ENCODE results near the gene FOXK2. TPM values are rescaled to one million over a fixed set of nuclear protein-coding genes. Genes with fewer than 3 reads are reported as not detected.
"Not testable (repeated sequence)": the region's sequence is repeated elsewhere in the genome, so short reads cannot be mapped to it uniquely, and the experiment has no call there.

The FOXK2 gene
- total RNA-seq, 1 donor from 2014 or later: 64.3 TPM

DNA sequence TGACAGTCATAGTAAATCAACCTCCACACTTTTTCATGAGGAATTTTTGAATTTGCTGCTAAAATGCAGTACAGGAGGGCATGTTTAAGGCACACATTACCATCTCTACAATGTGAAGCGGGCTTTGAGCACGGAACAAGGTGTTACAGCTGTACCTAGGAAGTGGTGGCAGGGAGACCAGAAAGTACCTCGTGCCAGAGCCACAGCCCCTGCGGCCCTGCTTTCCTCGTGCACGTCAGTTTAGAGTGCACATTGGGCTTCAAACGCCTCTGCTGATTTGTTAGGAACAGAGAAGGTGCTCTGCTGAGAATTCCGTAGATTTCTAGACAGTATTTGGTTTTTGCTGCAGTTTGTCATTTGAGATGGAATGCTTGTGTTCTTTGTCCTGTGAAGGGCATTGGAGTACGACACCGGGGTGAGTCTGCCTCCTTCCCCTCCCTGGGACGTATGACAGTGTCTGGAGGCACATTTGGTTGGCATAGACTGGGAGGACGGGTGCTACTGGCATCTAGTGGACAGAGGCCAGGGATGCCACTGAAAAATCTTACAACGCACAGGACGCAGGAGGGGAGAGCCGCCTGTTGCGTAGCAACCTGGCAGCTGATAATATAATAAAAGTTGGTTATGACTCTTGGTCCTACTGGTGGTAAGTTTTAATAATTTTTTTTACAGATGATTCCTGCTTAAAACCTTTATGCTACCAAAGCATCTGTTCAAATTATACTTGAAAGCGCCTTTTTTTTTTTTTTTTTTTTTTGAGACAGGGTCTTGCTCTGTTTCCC, 9.1 kb downstream of the FOXK2 start:
- peak overlapping the region; percentile 59 for H3K27ac Mint-ChIP-seq (ENCODE audit: unreplicated experiment)
- H3K4me1 Mint-ChIP-seq (ENCODE audit: unreplicated experiment): peaks cover 31% of the 10 kb centered on the region
- DNase-seq (ENCODE audit: low spot score): no peak

DNA sequence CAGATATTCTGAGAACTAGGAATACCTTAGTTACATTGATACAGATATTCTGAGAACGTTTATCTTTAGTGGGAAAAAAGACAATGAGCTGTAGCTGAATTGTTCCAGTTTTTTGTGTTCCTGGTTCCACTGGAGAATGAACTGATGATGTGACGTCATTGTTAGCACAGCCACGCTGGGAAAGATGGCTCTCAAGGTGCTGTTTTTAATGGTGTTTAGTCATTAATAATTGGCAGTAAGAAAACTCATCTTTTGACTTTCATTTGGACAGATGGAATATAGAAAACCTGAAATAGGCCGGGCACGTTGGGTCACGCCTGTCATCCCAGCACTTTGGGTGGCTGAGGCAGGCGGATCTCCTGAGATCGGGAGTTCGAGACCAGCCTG, 10.4 kb downstream of the FOXK2 start:
- DNase-seq (ENCODE audit: low spot score): no peak
- Mint-ChIP-seq H3K36me3 (ENCODE audit: low read depth, unreplicated experiment) (no peaks in the 10 kb centered on the region), H3K4me3 (ENCODE audit: unreplicated experiment) (no peak overlapping the region), H3K4me1 (ENCODE audit: unreplicated experiment) (peaks cover 31% of the 10 kb centered on the region), H3K9me3 (ENCODE audit: unreplicated experiment) (no peaks in the 10 kb centered on the region), H3K27ac (ENCODE audit: unreplicated experiment) (peak overlapping the region; percentile 61), H3K27me3 (ENCODE audit: unreplicated experiment) (no peaks in the 10 kb centered on the region)
- TF ChIP-seq, protein P1, sequence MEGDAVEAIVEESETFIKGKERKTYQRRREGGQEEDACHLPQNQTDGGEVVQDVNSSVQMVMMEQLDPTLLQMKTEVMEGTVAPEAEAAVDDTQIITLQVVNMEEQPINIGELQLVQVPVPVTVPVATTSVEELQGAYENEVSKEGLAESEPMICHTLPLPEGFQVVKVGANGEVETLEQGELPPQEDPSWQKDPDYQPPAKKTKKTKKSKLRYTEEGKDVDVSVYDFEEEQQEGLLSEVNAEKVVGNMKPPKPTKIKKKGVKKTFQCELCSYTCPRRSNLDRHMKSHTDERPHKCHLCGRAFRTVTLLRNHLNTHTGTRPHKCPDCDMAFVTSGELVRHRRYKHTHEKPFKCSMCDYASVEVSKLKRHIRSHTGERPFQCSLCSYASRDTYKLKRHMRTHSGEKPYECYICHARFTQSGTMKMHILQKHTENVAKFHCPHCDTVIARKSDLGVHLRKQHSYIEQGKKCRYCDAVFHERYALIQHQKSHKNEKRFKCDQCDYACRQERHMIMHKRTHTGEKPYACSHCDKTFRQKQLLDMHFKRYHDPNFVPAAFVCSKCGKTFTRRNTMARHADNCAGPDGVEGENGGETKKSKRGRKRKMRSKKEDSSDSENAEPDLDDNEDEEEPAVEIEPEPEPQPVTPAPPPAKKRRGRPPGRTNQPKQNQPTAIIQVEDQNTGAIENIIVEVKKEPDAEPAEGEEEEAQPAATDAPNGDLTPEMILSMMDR (IDR thresholded peaks at IDR 0.05; ENCODE audit: unreplicated experiment): no peak

More for the DNA sequence above, 9.1 kb downstream of the FOXK2 start:
- Mint-ChIP-seq H3K27me3 (ENCODE audit: unreplicated experiment) (no peaks in the 10 kb centered on the region), H3K4me3 (ENCODE audit: unreplicated experiment) (no peak overlapping the region), H3K36me3 (ENCODE audit: low read depth, unreplicated experiment) (no peaks in the 10 kb centered on the region), H3K9me3 (ENCODE audit: unreplicated experiment) (no peaks in the 10 kb centered on the region)
- TF ChIP-seq, protein P1 (IDR thresholded peaks at IDR 0.05; ENCODE audit: unreplicated experiment): no peak

GRCh38 chr17:82531431-82531881, 11.9 kb downstream of the FOXK2 start:
- H3K9me3 Mint-ChIP-seq (ENCODE audit: unreplicated experiment): no peaks in the 10 kb centered on the region
- TF ChIP-seq, protein P1 (IDR thresholded peaks at IDR 0.05; ENCODE audit: unreplicated experiment): no peak
- no peaks in the 10 kb centered on the region for H3K27me3 Mint-ChIP-seq (ENCODE audit: unreplicated experiment)
- no peak for DNase-seq (ENCODE audit: low spot score)
- H3K4me3 Mint-ChIP-seq (ENCODE audit: unreplicated experiment): no peak overlapping the region
- no peaks in the 10 kb centered on the region for H3K36me3 Mint-ChIP-seq (ENCODE audit: low read depth, unreplicated experiment)
- no peak overlapping the region for H3K27ac Mint-ChIP-seq (ENCODE audit: unreplicated experiment)
- peaks cover 37% of the 10 kb centered on the region for H3K4me1 Mint-ChIP-seq (ENCODE audit: unreplicated experiment)

GRCh38 chr17:82534401-82534812, 14.9 kb downstream of the FOXK2 start:
- H3K27ac Mint-ChIP-seq (ENCODE audit: unreplicated experiment): peak overlapping the region; percentile 43
- TF ChIP-seq, protein P1 (IDR thresholded peaks at IDR 0.05; ENCODE audit: unreplicated experiment): no peak
- no peak overlapping the region for H3K4me3 Mint-ChIP-seq (ENCODE audit: unreplicated experiment)
- DNase-seq (ENCODE audit: low spot score): no peak
- H3K9me3 Mint-ChIP-seq (ENCODE audit: unreplicated experiment): no peaks in the 10 kb centered on the region
- peaks cover 37% of the 10 kb centered on the region for H3K4me1 Mint-ChIP-seq (ENCODE audit: unreplicated experiment)
- H3K27me3 Mint-ChIP-seq (ENCODE audit: unreplicated experiment): no peaks in the 10 kb centered on the region
- H3K36me3 Mint-ChIP-seq (ENCODE audit: low read depth, unreplicated experiment): no peaks in the 10 kb centered on the region

DNA sequence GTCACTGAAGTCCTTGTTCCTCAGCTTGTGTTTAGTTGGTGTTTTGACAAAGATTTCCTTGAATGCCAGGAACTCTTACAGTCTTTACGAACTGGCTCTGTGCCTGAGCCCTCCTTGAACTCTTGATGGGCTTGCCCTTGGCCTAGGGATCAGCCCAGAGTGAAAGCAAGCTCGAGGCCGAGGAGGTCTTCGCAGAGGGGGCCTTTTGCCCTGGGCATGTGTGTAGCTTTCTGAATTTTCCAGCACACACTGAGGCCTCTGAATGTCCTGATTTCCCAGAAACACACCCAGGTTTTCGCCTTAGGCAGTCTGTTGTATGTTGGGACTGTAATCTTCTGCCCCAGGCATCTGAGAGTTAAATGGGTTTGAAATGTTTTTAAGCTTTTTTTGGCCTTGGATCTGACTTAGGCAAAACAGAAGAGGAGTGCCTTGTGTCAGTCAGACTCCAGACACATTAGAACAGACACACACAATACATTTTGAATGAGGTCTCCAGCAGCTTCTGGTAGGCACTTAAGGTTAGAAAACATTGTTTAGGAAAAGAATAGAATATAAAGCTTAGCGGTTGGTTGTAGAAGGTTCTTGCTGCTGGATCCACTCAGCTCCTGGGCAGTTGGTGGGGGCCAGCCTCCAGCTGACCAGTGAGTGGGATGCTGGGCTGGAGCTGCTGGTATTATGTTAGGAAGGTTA, 17.1 kb downstream of the FOXK2 start:
- H3K36me3 Mint-ChIP-seq (ENCODE audit: low read depth, unreplicated experiment): no peaks in the 10 kb centered on the region
- peak; percentile 13 for DNase-seq (ENCODE audit: low spot score)
- H3K9me3 Mint-ChIP-seq (ENCODE audit: unreplicated experiment): no peaks in the 10 kb centered on the region
- H3K4me1 Mint-ChIP-seq (ENCODE audit: unreplicated experiment): peaks cover 27% of the 10 kb centered on the region
- H3K4me3 Mint-ChIP-seq (ENCODE audit: unreplicated experiment): no peak overlapping the region
- H3K27me3 Mint-ChIP-seq (ENCODE audit: unreplicated experiment): peaks cover 2% of the 10 kb centered on the region
- TF ChIP-seq, protein P1 (IDR thresholded peaks at IDR 0.05; ENCODE audit: unreplicated experiment): no peak
- peak overlapping the region; percentile 92 for H3K27ac Mint-ChIP-seq (ENCODE audit: unreplicated experiment)

GRCh38 chr17:82537228-82537627, 17.7 kb downstream of the FOXK2 start:
- Mint-ChIP-seq H3K27ac (ENCODE audit: unreplicated experiment) (peak overlapping the region; percentile 72), H3K4me1 (ENCODE audit: unreplicated experiment) (peaks cover 27% of the 10 kb centered on the region)
- H3K36me3 Mint-ChIP-seq (ENCODE audit: low read depth, unreplicated experiment); H3K9me3 Mint-ChIP-seq (ENCODE audit: unreplicated experiment); H3K4me3 Mint-ChIP-seq (ENCODE audit: unreplicated experiment); DNase-seq (ENCODE audit: low spot score); H3K27me3 Mint-ChIP-seq (ENCODE audit: unreplicated experiment): not testable (repeated sequence)

DNA sequence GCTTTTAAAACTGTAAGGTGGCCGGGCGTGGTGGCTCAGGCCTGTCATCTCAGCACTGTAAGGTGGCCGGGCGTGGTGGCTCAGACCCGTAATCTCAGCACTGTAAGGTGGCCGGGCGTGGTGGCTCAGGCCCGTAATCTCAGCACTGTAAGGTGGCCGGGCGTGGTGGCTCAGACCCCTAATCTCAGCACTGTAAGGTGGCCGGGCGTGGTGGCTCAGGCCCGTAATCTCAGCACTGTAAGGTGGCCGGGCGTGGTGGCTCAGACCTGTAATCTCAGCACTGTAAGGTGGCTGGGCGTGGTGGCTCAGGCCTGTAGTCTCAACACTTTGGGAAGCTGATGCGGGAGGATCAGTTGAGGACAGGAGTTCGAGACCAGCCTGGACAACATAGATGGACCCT, 19.5 kb downstream of the FOXK2 start:
- not testable (repeated sequence) for H3K4me3 Mint-ChIP-seq (ENCODE audit: unreplicated experiment); H3K36me3 Mint-ChIP-seq (ENCODE audit: low read depth, unreplicated experiment); H3K27me3 Mint-ChIP-seq (ENCODE audit: unreplicated experiment); H3K9me3 Mint-ChIP-seq (ENCODE audit: unreplicated experiment); DNase-seq (ENCODE audit: low spot score); H3K27ac Mint-ChIP-seq (ENCODE audit: unreplicated experiment)
- H3K4me1 Mint-ChIP-seq (ENCODE audit: unreplicated experiment): peaks cover 27% of the 10 kb centered on the region
